HL-60 (cell line): ENCODE results near the gene CLCF1.

Source experiments
- DNase-seq, 2 experiments: peaks; one replicate each; pipeline ENCODE4 v3.0.0-alpha.2; 2010 to 2020; ENCODE audit warnings: low read depth in 1 of 2, low spot score in 1 of 2
- H3K27ac ChIP-seq: fragments of 250-450 bp; sonication (Bioruptor Pico); replicated peaks from 2 replicates; pipeline ENCODE4 v1.5.1; 2020; ENCODE audit warnings: mild to moderate bottlenecking, moderate library complexity
- H3K27me3 ChIP-seq: fragments of 250-450 bp; sonication (Bioruptor Pico); 2 replicates; pipeline ENCODE4 v1.5.1; 2021; ENCODE audit warnings: mild to moderate bottlenecking, moderate library complexity; ENCODE audit not compliant: insufficient read depth, poor library complexity, severe bottlenecking
- H3K4me3 ChIP-seq: replicated peaks from 2 replicates; pipeline ENCODE4 v1.5.1; 2011; ENCODE audit warnings: mild to moderate bottlenecking, control low read depth, low read length; ENCODE audit not compliant: insufficient read depth
- CTCF ChIP-seq: IDR thresholded peaks from one replicate; pipeline ENCODE4 v1.5.1; 2011; ENCODE audit warnings: low read length, control low read depth, inconsistent platforms; ENCODE audit not compliant: insufficient read depth
- GABPA ChIP-seq: IDR thresholded peaks from 2 replicates; pipeline ENCODE4 v1.6.1; 2012; ENCODE audit warnings: low read depth
- POLR2AphosphoS5 ChIP-seq: IDR thresholded peaks from 2 replicates; pipeline ENCODE4 v1.6.1; 2012; ENCODE audit warnings: low read depth
- REST ChIP-seq: IDR thresholded peaks from 2 replicates; pipeline ENCODE4 v1.6.1; 2012; ENCODE audit warnings: low read depth; ENCODE audit not compliant: insufficient replicate concordance
- SPI1 ChIP-seq: IDR thresholded peaks from 2 replicates; pipeline ENCODE4 v1.6.1; 2012; ENCODE audit warnings: low read depth, mild to moderate bottlenecking, borderline replicate concordance

CLCF1 gene

GRCh38 chr11:67410369-67410831, 37.0 kb upstream of the CLCF1 start:
- no peak overlapping the region for H3K4me3 ChIP-seq
- no peak for DNase-seq
- no peaks in the 10 kb centered on the region for H3K27me3 ChIP-seq
- no peak overlapping the region; the same call in 1 of the 2 replicates for H3K27ac ChIP-seq
- TF ChIP-seq CTCF (no peak), REST (no peak)

- no peak overlapping the region for H3K4me3 ChIP-seq
Measured at GRCh38 chr11:67409781-67410368, 36.5 kb upstream of the CLCF1 start.

GRCh38 chr11:67409261-67409666, 35.9 kb upstream of the CLCF1 start:
- TF ChIP-seq POLR2AphosphoS5 (peak; percentile 87; the same call in 1 of the 2 replicates), GABPA (peak; percentile 63), SPI1 (peak; percentile 64; the same call in 1 of the 2 replicates), CTCF (no peak)

More at GRCh38 chr11:67409781-67410368, 36.5 kb upstream of the CLCF1 start:
- TF ChIP-seq SPI1 (no peak), POLR2AphosphoS5 (no peak), GABPA (no peak), REST (no peak), CTCF (no peak)
- Histone ChIP-seq H3K27me3 (no peaks in the 10 kb centered on the region), H3K27ac (peak overlapping the region; percentile 81)
- DNase-seq, result no peak

More at GRCh38 chr11:67409261-67409666, 35.9 kb upstream of the CLCF1 start:
- Histone ChIP-seq H3K27ac (peak overlapping the region; percentile 81), H3K4me3 (no peak overlapping the region), H3K27me3 (no peaks in the 10 kb centered on the region)
- DNase-seq, result peak in 1 of 2 experiments; percentile 86
